DOHH2 (cell line): Measurements from ENCODE around the gene SMARCB1.

Experiments
- H3F3A ChIP-seq: fragments of 200-600 bp; sonication (generic), shearing (Covaris generic); 2 replicates; pipeline ENCODE4 v1.6.0; 2016; ENCODE audit warnings: antibody characterized with exemption, mild to moderate bottlenecking; ENCODE audit not compliant: control insufficient read depth, insufficient read depth
- H3K27ac ChIP-seq: fragments of 200-600 bp; sonication (generic); 2 replicates; pipeline ENCODE4 v1.5.1; 2014; ENCODE audit warnings: low read depth, mild to moderate bottlenecking, low read length, moderate library complexity
- H3K27me3 ChIP-seq: fragments of 200-600 bp; sonication (generic); 2 replicates; pipeline ENCODE4 v1.6.1; 2014; ENCODE audit warnings: mild to moderate bottlenecking, low read length, mixed read lengths; ENCODE audit not compliant: control insufficient read depth
- H3K36me3 ChIP-seq: fragments of 200-600 bp; sonication (generic); 2 replicates; pipeline ENCODE4 v1.6.1; 2014; ENCODE audit warnings: mild to moderate bottlenecking, low read length, moderate library complexity, mixed read lengths; ENCODE audit not compliant: control insufficient read depth
- H3K4me1 ChIP-seq: fragments of 200-600 bp; sonication (generic); 2 replicates; pipeline ENCODE4 v1.6.1; 2014; ENCODE audit warnings: mild to moderate bottlenecking, low read length, mixed read lengths; ENCODE audit not compliant: control insufficient read depth
- H3K4me2 ChIP-seq: fragments of 200-600 bp; sonication (generic); 2 replicates; pipeline ENCODE4 v1.6.0; 2014; ENCODE audit warnings: mild to moderate bottlenecking, low read length, moderate library complexity
- H3K4me3 ChIP-seq: fragments of 200-600 bp; sonication (generic); 2 replicates; pipeline ENCODE4 v1.5.1; 2014; ENCODE audit warnings: mild to moderate bottlenecking, low read length, mixed read lengths
- H3K79me2 ChIP-seq: fragments of 200-600 bp; sonication (generic); 2 replicates; pipeline ENCODE4 v1.6.1; 2014; ENCODE audit warnings: mild to moderate bottlenecking, low read length, mixed read lengths; ENCODE audit not compliant: control insufficient read depth
- H3K9me2 ChIP-seq: fragments of 200-600 bp; sonication (generic); replicated peaks from 2 replicates; pipeline ENCODE4 v1.6.1; 2014; ENCODE audit warnings: mild to moderate bottlenecking, low read length, mixed read lengths; ENCODE audit not compliant: control insufficient read depth
- H3K9me3 ChIP-seq: fragments of 200-600 bp; sonication (generic); 2 replicates; pipeline ENCODE4 v1.6.1; 2014; ENCODE audit warnings: antibody characterized with exemption, low read length, mixed read lengths; ENCODE audit not compliant: control insufficient read depth, insufficient read depth
- H4K20me1 ChIP-seq: fragments of 200-600 bp; sonication (generic); 2 replicates; pipeline ENCODE4 v1.6.0; 2014; ENCODE audit warnings: low read depth, mild to moderate bottlenecking, antibody characterized with exemption, low read length, moderate library complexity; ENCODE audit not compliant: control insufficient read depth, insufficient read depth
- CTCF ChIP-seq: fragments of 200-600 bp; sonication (generic); IDR thresholded peaks from one replicate; pipeline ENCODE4 v1.5.1; 2014; ENCODE audit warnings: antibody characterized with exemption, mild to moderate bottlenecking, low read depth, low read length; ENCODE audit not compliant: poor library complexity, severe bottlenecking
- EZH2phosphoT487 ChIP-seq: fragments of 200-600 bp; sonication (generic); IDR thresholded peaks from 2 replicates; pipeline ENCODE4 v1.6.1; 2017; ENCODE audit warnings: borderline replicate concordance, mild to moderate bottlenecking, antibody characterized with exemption, low read length, moderate library complexity, mixed read lengths

Gene SMARCB1

GRCh38 chr22:23801238-23801821, 14.6 kb downstream of the SMARCB1 start:
- peak overlapping the region; percentile 98 for H3K4me3 ChIP-seq
- H3K9me3 ChIP-seq = no peaks in the 10 kb centered on the region
- peaks cover 80% of the 10 kb centered on the region for H3K36me3 ChIP-seq
- peaks cover 50% of the 10 kb centered on the region for H3F3A ChIP-seq
- H3K9me2 ChIP-seq = no peaks in the 10 kb centered on the region
- peak overlapping the region; percentile 99 for H3K4me2 ChIP-seq
- H3K4me1 ChIP-seq = peaks cover 86% of the 10 kb centered on the region
- H3K27me3 ChIP-seq = no peaks in the 10 kb centered on the region
- H3K79me2 ChIP-seq = peaks cover 59% of the 10 kb centered on the region
- H4K20me1 ChIP-seq = no peaks in the 10 kb centered on the region
- peak overlapping the region; percentile 97 for H3K27ac ChIP-seq
- TF ChIP-seq CTCF (peak; percentile 21), EZH2phosphoT487 (no peak)

DNA sequence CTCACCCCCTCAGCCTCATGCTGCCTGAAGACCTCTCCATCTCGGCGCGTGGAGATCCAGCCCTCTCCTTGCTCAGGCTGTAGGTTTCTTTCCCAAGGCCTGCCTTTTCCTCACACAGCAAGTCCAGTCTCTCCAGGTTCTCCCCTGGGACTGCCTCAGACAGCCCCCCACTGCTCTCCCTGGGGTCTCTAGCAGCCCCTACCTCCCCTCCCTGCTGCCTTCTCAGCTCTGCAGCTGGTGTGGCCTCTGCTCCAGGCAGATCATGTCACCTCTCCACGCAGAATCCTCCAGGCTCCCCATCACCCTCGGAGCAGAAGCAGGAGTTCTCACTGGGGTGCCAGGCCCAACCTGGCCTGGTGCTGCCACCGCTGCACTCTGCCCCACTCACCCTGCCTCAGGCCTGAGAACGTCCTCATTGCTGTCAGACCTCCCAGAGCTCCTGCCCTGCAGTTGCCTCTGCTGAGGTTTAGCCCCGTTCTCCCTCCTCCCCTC, 15.2 kb downstream of the SMARCB1 start:
- Histone ChIP-seq H3K79me2 (peaks cover 65% of the 10 kb centered on the region), H3K4me3 (peak overlapping the region; percentile 98), H3K4me1 (peaks cover 92% of the 10 kb centered on the region), H4K20me1 (no peaks in the 10 kb centered on the region), H3K4me2 (peak overlapping the region; percentile 99), H3K9me3 (no peaks in the 10 kb centered on the region), H3K27ac (peak overlapping the region; percentile 97), H3K27me3 (no peaks in the 10 kb centered on the region), H3K9me2 (no peaks in the 10 kb centered on the region), H3F3A (peaks cover 46% of the 10 kb centered on the region), H3K36me3 (peaks cover 82% of the 10 kb centered on the region)
- TF ChIP-seq EZH2phosphoT487 (no peak), CTCF (no peak)

- Histone ChIP-seq H3K9me3 (no peaks in the 10 kb centered on the region), H4K20me1 (no peaks in the 10 kb centered on the region), H3K36me3 (peaks cover 83% of the 10 kb centered on the region), H3K4me2 (peak overlapping the region; percentile 99), H3F3A (peaks cover 46% of the 10 kb centered on the region), H3K27ac (peak overlapping the region; percentile 97), H3K27me3 (no peaks in the 10 kb centered on the region), H3K4me3 (peak overlapping the region; percentile 98), H3K4me1 (peaks cover 89% of the 10 kb centered on the region), H3K79me2 (peaks cover 74% of the 10 kb centered on the region), H3K9me2 (no peaks in the 10 kb centered on the region)
- TF ChIP-seq EZH2phosphoT487 = no peak
- TF ChIP-seq CTCF = no peak
Measured at GRCh38 chr22:23803001-23803819, 16.4 kb downstream of the SMARCB1 start.
